ENCODE results near the gene PIGM. TPM values are rescaled to one million over a fixed set of nuclear protein-coding genes. Genes with fewer than 3 reads are reported as not detected.

Gene PIGM
- polyA plus RNA-seq, 4 donors = 8.5 to 13.9 (median 13.2) TPM

DNA sequence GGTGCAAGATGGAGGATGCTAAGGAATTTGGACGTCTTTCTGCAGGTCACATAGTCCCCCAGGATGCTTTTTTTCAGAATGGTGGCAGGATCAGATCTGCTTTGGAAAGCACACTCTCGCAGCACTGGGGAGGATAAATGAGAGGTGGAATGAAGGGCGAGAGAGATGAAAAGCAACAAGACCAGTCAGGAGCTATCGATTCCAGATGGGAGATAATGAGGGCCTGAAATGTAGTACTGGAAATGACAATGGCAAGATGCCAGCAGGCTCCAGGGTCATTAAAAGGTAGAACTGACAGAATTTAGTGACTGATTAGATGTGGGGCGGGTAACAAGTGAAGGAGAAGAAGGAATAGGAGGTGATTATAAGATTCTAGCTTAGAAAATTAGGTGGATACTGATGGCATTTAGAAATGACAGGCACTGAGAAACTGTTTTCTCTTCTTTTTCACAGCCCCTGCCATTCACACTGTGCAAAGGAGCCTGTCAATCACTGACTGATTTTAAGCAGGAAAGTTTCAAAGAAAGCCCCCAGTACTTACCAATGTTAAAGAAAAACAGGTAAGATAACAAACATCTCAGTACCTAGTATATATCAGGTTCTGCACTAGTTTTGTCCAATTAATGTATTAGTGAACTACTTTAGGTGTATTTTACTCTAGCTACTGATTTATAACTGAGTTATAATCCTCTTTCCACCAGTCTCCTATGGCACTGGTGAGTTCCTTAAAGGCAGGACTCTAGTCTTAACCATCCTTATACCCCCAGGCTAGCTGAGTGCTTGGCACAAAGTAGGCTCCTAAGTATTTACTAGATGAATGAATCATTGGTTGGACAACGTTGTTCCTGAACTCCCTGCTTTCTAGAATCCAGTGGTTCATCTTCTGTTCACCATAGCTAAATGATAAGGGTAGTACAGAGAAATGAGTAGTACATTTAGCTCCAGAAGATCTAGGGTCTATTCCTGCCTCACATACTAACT lies 9.2 kb downstream of the PIGM start:
- no peak for DNase-seq (ENCODE audit: low read depth in 4 of 4, low spot score in 3 of 4)

DNA sequence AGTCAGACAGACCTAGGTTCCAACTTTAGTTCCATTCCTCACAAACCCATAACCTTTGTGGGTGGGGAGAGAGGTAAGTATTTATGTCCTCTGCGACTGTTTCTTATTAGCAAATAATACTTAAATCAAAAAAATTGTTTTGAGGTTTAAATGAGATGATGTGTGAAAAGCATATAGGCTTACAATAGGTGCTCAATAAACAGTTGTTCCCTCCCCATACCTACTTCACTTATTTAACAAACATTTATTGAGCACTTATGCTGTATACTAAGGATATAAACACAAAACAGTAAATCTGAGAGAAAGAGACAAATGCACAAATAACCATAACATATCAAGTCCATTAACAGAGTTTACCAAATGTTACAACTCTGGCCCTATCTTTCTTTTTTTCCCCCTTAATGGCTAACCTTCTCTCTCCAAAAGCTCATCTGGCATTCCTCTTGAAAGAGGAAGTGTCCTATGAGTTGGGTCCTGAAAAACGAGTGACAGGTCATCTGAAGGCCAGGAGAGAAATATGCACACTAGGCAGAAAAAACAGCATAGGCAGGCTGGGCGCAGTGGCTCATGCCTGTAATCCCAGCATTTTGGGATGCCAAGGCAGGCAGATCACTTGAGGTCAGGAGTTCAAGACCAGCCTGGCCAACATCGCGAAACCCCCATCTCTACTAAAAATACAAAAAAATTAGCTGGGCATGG lies 10.3 kb downstream of the PIGM start:
- no peak for DNase-seq (ENCODE audit: low read depth in 4 of 4, low spot score in 3 of 4)

DNA sequence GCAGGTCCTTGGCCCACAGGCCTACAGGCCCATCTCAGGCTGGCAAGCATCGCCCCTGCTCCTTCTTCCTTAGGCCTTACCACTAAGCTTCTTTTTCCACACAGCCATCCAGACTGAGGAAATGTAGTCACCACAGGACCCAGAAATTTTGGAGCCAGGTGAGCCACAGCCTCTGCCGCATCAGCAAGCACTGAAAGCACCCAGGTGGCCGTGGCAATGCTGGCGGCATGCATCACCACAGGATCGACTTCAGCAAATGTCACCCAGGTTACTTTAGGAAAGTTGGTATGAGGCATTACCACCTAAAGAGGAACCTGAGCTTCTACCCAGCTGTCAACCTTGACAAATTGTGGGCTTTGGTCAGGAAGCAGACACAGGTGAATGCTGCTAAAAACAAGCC lies 11.6 kb downstream of the PIGM start:
- no peak for DNase-seq (ENCODE audit: low read depth in 4 of 4, low spot score in 3 of 4)

DNA sequence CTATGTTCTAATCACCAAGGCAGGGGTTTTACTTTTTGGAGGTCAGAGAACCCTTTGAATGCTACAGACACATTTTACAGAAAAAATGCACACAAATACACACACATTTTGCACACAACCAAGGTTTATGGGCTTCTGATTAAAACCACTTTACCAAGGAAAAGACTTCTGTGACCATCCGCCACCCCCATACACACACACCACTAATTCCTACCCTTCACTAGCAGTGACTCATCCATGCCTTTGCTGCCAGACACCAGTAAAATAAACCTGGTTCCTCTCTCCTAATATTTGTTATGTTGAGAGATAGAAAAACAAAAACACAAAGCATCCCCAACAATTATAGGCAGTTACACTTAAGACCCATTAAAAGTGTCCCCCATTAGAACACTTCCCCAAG lies 12.9 kb downstream of the PIGM start:
- no peak for DNase-seq (ENCODE audit: low read depth in 4 of 4, low spot score in 3 of 4)

DNA sequence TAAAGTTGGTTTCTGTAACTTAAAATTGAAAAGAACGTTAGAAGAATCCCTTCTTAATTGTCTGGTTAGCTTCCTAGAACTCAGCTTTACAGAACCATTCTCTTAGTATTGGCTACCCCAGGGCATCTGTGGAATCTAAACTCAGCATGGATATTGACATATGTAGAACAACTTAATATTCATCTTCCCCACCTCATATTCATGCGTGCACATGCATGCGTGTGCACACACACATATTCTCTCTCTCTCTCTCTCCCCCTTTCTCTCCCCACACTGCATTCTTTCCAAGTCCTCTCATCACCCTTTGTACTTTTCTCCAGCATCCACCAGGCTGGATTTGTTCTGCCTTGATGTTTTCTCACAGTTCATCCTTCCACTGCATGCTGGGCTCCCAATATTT lies 13.4 kb downstream of the PIGM start:
- DNase-seq (ENCODE audit: low read depth in 4 of 4, low spot score in 3 of 4) = no peak

DNA sequence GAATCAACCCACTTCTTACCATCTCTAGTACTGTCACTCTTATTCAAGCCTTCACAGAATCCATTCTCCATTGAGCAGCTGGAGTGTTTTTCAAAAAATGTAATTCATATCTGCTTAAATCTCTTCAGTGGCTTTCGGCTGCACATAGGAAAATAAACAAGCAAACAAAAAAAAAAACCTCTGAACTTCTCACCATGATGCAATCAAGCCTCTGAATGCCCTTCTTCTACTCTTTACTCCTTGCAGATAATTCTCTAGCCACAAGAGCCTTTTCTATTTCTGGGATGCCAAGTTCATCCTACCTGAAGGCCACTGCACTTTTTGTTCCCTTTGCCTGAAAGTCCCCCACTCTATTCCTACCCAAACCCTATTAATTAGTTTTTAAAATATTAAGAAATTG lies 14.2 kb downstream of the PIGM start:
- no peak for DNase-seq (ENCODE audit: low read depth in 4 of 4, low spot score in 3 of 4)

DNA sequence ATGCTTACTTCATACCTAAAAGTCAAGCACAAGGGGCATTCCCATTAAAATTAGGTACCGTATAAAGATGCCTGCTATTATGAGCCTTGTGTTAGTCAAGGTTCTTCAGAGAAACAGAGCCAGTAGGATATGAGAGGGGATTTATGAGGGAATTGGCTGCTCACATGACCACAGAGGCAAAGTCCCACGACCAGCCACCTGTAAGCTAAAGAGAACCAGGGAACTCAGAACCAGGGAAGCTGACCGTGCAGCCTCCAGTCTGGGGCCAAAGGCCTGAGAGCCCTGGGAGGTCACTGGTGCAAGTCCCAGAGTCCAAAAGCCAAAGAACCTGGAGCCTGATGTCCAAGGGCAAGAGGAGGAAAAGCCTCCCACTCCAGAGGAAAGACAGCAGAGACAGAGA lies 20.0 kb downstream of the PIGM start:
- no peak for DNase-seq (ENCODE audit: low read depth in 4 of 4, low spot score in 3 of 4)

DNA sequence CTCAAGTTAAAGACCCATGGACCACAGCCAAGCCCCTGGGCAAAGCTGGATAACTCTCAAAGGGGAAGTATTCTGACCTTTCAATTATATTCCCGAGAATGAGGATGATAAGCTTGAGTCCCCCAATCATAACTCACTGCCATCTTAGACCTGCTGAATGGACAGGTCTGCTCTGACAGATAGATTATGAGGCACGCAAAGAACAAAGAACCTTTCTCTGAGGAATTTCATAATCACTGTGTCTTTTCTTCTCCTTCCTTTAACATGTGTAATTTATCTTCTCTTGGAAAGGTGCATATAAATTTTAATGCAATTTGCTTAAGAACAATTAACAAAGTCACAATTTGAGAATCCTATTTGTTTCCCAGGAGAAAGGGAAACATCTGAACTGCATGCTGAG lies 22.0 kb downstream of the PIGM start:
- DNase-seq (ENCODE audit: low read depth in 4 of 4, low spot score in 3 of 4) = no peak

DNA sequence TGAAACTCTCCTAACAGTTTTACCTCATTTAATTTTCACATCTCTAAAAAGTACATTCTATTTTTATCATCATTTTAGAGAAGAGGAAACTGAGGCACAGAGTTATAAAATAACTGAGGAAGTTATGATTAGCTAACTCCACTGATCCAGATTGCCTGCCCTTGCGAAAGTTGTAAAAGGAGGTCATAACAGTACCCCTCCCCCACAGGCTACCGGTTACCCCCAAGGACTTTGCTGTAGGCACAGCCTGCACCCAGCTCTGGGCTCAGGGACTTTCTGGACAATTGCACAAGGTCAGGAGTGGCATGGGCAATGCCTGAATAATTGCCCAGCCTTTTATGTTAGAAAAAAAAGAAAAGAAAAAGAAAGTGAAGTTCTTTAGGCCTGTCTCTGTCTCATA lies 22.7 kb downstream of the PIGM start:
- no peak for DNase-seq (ENCODE audit: low read depth in 4 of 4, low spot score in 3 of 4)

DNA sequence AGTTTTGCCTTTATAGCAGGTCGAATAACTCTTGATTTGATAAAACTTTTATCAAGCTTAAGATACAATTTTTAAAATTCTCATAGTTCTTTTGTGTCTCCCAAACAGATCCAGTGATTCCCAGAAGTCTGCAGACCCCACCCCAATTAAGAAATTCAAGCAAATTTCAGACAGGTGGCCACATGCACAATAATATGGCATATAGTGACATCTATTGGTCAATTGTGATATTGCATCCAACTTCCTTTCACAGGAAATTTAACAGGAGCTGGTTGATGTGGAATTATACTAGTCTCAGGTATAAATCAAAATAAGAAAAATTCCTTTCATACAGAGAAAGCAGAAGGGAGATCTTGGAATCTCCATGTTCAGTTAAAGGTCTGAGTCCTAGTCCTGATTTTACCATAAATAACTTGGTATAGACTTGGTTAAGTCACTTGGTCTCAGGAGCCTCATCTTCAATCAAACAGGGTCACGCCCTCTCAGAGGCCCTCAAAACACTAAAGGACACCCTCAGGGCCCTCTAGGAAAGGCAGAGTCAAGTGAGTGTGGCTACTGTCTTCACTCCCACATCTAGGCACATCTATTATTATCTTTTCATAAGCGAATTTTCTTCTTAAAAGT lies 24.1 kb downstream of the PIGM start:
- DNase-seq (ENCODE audit: low read depth in 4 of 4, low spot score in 3 of 4) = peak in 1 of 4 donors; percentile 10

DNA sequence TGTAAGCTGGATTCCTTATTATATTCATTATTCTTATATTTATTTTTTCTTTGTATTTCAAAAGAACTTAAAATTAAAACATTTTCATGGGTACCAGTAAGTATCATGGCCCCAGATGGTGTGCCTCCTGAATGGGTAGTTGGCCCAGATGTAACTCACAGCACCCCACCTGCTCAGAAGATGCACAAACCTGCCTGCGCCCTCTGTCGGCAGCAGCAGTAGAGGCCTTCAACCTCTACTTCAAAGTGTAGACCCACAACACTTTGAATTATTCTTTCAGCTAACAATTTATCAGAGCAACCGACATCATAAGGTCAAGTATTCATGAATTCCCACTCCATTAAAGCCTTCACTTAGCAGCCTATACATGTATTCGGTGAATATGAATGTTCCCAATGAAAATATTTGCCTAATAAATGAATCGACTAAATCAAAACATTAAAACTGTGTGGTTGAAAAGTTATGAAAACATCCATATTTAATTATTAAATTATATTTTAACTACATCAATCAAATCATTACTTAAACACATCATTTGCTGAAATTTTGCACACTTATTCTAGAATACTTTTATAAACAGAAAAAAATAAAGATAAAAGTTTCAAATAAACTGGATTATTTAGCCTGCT lies 25.4 kb downstream of the PIGM start:
- DNase-seq (ENCODE audit: low read depth in 4 of 4, low spot score in 3 of 4) = peak in 3 of 4 donors; percentile 20 to 29 (median 22)

DNA sequence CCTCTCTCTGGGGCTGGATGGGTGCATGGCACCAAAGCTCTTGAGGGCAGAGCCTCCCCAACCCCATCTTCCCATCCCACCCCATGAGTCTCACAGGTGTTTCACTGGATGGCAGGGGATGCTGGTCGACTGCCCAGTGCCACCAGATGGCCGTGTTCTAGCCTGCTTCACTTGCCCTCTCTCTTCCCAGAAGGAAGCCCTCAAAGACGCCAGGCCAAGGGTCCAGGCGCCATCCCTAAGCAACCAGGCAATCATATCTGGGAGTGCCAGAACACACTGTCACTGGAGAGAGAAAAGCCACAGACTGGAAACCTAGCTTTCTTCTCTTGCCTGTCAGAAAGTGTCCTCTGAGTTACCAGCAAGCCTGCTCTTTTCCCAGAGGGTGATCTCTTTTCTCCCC lies 26.7 kb downstream of the PIGM start:
- no peak for DNase-seq (ENCODE audit: low read depth in 4 of 4, low spot score in 3 of 4)

DNA sequence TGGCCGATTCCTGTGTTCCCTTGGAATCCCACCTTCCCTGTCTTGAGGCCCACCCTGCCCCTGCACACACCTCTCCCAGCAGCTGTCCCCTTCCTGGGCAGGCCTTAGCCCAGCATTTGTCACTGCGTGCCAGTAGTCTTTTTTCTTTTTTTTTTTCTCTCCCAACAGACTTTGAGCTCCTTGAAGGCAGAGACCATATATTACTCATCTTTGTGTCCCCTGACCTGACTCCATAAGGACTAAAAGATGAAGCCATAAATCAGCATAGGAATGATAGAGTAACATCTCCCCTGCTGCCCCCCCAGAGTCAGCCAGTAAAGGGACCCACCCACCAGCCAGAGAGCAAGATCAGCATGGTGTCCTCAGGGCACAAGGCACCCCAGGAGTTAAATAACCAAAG lies 27.4 kb downstream of the PIGM start:
- no peak for DNase-seq (ENCODE audit: low read depth in 4 of 4, low spot score in 3 of 4)

DNA sequence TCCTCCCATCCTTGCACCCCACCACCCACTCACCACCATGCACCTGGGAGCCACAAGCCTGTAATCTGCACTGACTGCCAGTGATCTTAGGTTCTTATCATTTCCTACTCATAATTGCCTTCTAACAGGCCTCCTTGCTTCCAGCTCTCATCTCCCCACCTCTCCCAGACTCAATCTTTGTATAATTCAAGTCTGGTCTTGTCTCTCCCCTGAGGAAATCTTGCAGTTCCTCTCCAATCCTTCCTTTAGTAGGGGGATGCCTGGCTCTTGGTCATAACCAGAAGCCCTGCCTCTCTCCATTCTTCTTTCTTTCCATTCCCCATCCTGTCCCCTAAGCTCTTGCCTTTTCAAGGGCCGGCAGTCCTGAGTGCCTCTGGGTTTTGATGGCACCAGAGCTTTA lies 27.8 kb downstream of the PIGM start:
- DNase-seq (ENCODE audit: low read depth in 4 of 4, low spot score in 3 of 4) = no peak

DNA sequence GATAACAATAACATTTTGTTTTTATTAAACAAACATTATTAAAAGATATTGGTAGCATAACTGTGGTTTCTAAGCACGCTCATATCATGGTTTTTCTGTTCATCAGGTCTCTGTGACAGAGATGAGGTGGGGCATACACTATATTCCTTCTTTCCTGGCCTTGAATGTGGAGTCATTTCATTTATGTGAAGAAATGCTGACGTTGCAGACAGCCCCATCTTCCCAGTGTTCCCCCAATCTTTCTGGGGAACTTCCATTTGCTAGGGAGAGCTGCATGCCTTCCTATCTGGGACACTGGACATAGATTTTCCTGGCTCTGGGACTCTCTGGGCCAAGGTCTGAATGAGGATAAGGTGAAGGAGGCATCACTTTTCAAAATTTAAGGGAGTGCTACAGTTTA lies 30.4 kb downstream of the PIGM start:
- DNase-seq (ENCODE audit: low read depth in 4 of 4, low spot score in 3 of 4) = no peak

DNA sequence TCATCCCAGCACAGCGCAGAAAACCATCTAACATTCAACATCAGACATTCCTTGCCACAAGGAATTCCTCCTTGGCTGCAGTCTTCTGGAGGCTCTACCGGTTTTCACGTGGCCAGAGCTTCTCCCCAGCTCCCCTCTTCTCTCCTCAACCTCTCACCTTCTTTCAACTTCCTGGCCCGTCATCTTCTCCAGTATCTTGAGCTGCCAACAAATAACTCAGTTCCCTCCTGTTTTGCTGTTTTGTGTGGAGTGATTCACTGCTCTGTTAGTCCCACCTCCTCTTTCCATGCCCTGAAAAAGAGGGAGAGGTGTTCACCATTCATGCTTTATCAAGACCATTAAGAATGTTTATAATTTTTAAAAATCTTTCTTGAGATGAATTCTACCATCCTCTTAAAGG lies 32.6 kb downstream of the PIGM start:
- no peak for DNase-seq (ENCODE audit: low read depth in 4 of 4, low spot score in 3 of 4)

DNA sequence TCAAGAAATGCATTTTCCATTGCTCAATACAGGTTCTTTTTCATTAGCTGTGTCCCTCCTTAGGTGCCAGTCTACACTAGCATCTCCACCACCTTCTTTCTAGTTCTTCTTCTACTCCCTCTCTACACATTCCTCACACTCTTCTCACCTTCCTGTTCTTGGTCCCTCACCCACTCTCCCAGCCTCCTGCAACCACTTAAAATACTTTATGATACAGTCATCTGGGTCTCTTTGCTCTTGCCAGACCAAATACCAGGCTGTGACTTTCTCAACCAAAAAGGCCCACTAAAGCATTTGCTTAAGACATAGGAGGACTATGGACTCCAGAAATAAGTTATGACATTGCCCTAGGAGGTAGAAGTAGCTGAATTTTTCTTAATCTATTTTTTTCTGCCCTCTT lies 35.1 kb downstream of the PIGM start:
- no peak for DNase-seq (ENCODE audit: low read depth in 4 of 4, low spot score in 3 of 4)

DNA sequence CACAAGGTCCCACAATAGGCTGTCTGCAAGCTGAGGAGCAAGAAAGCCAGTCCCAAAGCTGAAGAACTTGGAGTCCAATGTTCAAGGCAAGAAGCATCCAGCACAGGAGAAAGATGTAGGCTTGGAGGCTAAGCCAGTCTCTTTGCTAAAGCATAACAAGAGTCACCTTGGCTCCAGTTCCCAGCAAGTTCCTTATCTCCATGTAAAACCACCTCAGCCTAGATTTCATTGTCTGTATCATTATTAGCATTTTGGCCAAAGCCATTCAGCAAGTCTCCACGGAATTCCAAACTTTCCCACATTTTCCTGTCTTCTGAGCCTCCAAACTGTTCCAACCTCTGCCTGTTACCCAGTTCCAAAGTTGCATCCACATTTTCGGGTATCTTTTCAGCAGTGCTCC lies 36.9 kb downstream of the PIGM start:
- no peak for DNase-seq (ENCODE audit: low read depth in 4 of 4, low spot score in 3 of 4)

DNA sequence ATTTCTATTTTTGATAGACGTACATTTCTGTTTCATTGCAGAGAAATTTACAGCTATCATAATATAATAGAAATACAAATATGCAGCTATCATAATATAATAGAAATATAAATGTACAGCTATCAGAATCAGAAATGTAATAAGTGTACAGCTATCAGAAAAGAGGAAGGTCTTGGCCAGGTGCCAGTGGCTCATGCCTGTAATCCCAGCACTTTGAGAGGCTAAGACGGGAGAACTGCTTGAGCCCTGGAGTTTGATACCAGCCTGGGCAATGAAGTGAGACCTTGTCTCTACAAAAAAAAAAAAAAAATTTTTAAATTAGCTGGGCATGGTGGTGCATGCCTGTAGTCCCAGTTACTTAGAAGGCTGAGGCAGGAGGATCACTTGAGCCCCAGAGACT lies 37.9 kb downstream of the PIGM start:
- DNase-seq (ENCODE audit: low read depth in 4 of 4, low spot score in 3 of 4) = no peak

DNA sequence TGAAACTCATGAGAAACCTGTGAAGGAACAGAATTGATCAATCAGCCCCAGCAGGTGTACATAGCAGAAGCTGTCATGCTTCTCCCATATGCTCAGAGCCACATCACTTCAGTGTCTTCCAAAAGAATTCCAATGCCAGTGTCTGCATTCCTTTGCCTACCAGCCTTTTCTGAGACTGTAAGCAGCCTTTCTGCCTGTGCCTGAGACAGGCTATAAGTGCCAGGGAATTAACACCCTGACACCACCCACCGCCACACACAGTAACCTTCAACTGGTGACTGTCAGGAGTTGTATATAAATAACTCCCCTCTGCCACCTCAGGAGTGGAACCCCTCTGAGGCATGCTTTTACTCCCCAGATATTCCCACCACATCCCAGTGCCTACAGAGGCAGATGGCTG lies 39.6 kb downstream of the PIGM start:
- DNase-seq (ENCODE audit: low read depth in 4 of 4, low spot score in 3 of 4) = no peak

DNA sequence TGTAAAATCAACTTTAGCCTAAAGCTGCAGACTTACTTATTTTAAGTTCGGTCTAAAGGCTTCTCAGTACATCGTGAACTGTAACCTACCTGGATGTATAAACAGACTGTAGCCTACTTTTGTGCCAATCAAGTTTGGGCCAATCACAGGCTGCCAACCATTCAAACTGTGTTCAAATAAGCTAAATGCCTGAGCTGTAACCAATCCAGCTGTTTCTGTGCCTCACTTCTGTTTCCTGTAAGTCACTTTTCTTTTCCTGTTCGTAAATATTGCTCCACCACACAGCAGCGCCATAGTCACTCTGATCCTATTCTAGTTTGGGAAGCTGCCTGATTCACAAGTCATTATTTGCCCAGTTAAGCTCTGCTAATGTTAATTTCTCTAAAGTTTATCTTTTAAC lies 40.3 kb downstream of the PIGM start:
- no peak for DNase-seq (ENCODE audit: low read depth in 4 of 4, low spot score in 3 of 4)
